ENCODE results near the gene GCHFR.

The GCHFR gene

GRCh38 chr15:40767838-40768500, 4.1 kb downstream of the GCHFR start:
- Histone ChIP-seq H3K27ac (replicated peaks) (peak overlapping the region; percentile 70), H3K27me3 (ENCODE audit: insufficient read depth, poor library complexity, severe bottlenecking) (no peaks in the 10 kb centered on the region), H3K4me3 (replicated peaks; ENCODE audit: insufficient read depth, low read length) (no peak overlapping the region)
- DNase-seq (ENCODE audit: low read depth in 1 of 2, low spot score in 1 of 2): no peak
- TF ChIP-seq SPI1 (IDR thresholded peaks at IDR 0.05; ENCODE audit: borderline replicate concordance, low read depth) (no peak), CTCF (IDR thresholded peaks at IDR 0.05; ENCODE audit: insufficient read depth, low read length) (no peak), GABPA (IDR thresholded peaks at IDR 0.05; ENCODE audit: low read depth) (no peak), REST (IDR thresholded peaks at IDR 0.05; ENCODE audit: insufficient replicate concordance, low read depth) (no peak), POLR2AphosphoS5 (IDR thresholded peaks at IDR 0.05; ENCODE audit: low read depth) (no peak)

GRCh38 chr15:40768521-40769273, 4.8 kb downstream of the GCHFR start:
- Histone ChIP-seq H3K27ac (replicated peaks) (peak overlapping the region; percentile 70), H3K27me3 (ENCODE audit: insufficient read depth, poor library complexity, severe bottlenecking) (no peaks in the 10 kb centered on the region), H3K4me3 (replicated peaks; ENCODE audit: insufficient read depth, low read length) (peak overlapping the region; percentile 11)
- TF ChIP-seq POLR2AphosphoS5 (IDR thresholded peaks at IDR 0.05; ENCODE audit: low read depth) (0 out of 2 replicates have a peak, but pooled peaks have one; percentile 33), CTCF (IDR thresholded peaks at IDR 0.05; ENCODE audit: insufficient read depth, low read length) (no peak), REST (IDR thresholded peaks at IDR 0.05; ENCODE audit: insufficient replicate concordance, low read depth) (no peak), SPI1 (IDR thresholded peaks at IDR 0.05; ENCODE audit: borderline replicate concordance, low read depth) (peak; percentile 85), GABPA (IDR thresholded peaks at IDR 0.05; ENCODE audit: low read depth) (peak; percentile 71)
- DNase-seq (ENCODE audit: low read depth in 1 of 2, low spot score in 1 of 2): peak; percentile 58 to 68

- TF ChIP-seq GABPA (IDR thresholded peaks at IDR 0.05; ENCODE audit: low read depth) (no peak), POLR2AphosphoS5 (IDR thresholded peaks at IDR 0.05; ENCODE audit: low read depth) (peak; percentile 45; the same call in 1 of the 2 replicates)
- peak; percentile 74 to 77 for DNase-seq (ENCODE audit: low read depth in 1 of 2, low spot score in 1 of 2)
- Histone ChIP-seq H3K27ac (replicated peaks) (peak within 1 kb of the TSS; percentile 70), H3K4me3 (replicated peaks; ENCODE audit: insufficient read depth, low read length) (peak within 1 kb of the TSS; percentile 11), H3K27me3 (ENCODE audit: insufficient read depth, poor library complexity, severe bottlenecking) (no peaks in the 10 kb centered on the region)
Measured at GRCh38 chr15:40769274-40770146, 5.6 kb downstream of the GCHFR start, which contains the start of gene C15orf62. Gene C15orf62 (plus strand): TSS chr15:40769980. CDS start chr15:40770496, 516 bp downstream.

Data from HL-60 (cell line).